Endothelial cell of umbilical vein (primary cell): Measurements from ENCODE around the gene LRRTM4. TPM values are rescaled to one million over a fixed set of nuclear protein-coding genes. Genes with fewer than 3 reads are reported as not detected.

ENCODE experiments used
- BruUV-seq: library from RNA; stranded (reverse); fragments of 400-500 nt; replicated peaks from 2 replicates; lab custom pipeline; 2021; lab: Mats Ljungman, UMichigan
- CTCF ChIA-PET: fragments of 300-600, 350-600 bp; sonication (Branson Sonifier 250); formaldehyde crosslinking; loops from one replicate; lab custom pipeline; 2021; ENCODE audit warnings: antibody characterized with exemption, inconsistent platforms; lab: Charles Lee
- POLR2A ChIA-PET: fragments of 300-600, 350-600 bp; sonication (Branson Sonifier 250); formaldehyde crosslinking; loops from one replicate; lab custom pipeline; 2021; ENCODE audit warnings: antibody characterized with exemption, inconsistent platforms; lab: Charles Lee
- DNase-seq: peaks from one replicate; pipeline ENCODE4 v3.0.0-alpha.2; 2011; ENCODE audit warnings: low read depth, low spot score
- FAIRE-seq: peaks from 2 replicates; lab custom pipeline; 2011; peaks lifted over from hg19 to GRCh38; lab: Jason Lieb, UNC
- H2AFZ ChIP-seq: 2 replicates; pipeline ENCODE4 v1.6.0; 2012; ENCODE audit warnings: low read depth, low read length, control low read depth, inconsistent platforms
- H3K27ac ChIP-seq: 2 replicates; pipeline ENCODE4 v1.5.1; 2011; ENCODE audit warnings: low read depth, mild to moderate bottlenecking, control low read depth, low read length, moderate library complexity; ENCODE audit not compliant: insufficient read depth
- H3K27me3 ChIP-seq, 2 experiments: 2 replicates each; pipeline versions ENCODE4 v1.6.0 to v1.6.1; 2011; ENCODE audit warnings: low read length in 2 of 2, mixed read lengths in 1 of 2; ENCODE audit not compliant: control insufficient read depth in 2 of 2, insufficient read depth in 2 of 2
- H3K36me3 ChIP-seq, 2 experiments: 2 replicates in 1 of 2; 3 replicates in 1 of 2; pipeline ENCODE4 v1.5.1; 2011; ENCODE audit warnings: low read length in 2 of 2, mild to moderate bottlenecking in 1 of 2, moderate library complexity in 1 of 2; ENCODE audit not compliant: control insufficient read depth in 2 of 2, insufficient read depth in 2 of 2; ENCODE audit errors: extremely low read depth in 1 of 2
- H3K4me1 ChIP-seq: 3 replicates; pipeline ENCODE4 v1.5.1; 2011; ENCODE audit warnings: mild to moderate bottlenecking, low read length; ENCODE audit not compliant: control insufficient read depth, insufficient read depth; ENCODE audit errors: extremely low read depth
- H3K4me2 ChIP-seq: 2 replicates; pipeline ENCODE4 v1.6.1; 2011; ENCODE audit warnings: low read length, control low read depth, mixed read lengths; ENCODE audit not compliant: insufficient read depth
- H3K4me3 ChIP-seq, 3 experiments: fragments of 200-600 bp in 1 of 3; sonication (generic), shearing (Covaris generic) in 1 of 3; replicated peaks in 1 of 3; 2 replicates each; pipeline ENCODE4 v1.5.1; 2011 to 2016; ENCODE audit warnings: control low read depth in 3 of 3, low read length in 3 of 3, mild to moderate bottlenecking in 2 of 3, inconsistent platforms in 1 of 3, low read depth in 1 of 3, moderate library complexity in 1 of 3; ENCODE audit not compliant: insufficient read depth in 1 of 3
- H3K79me2 ChIP-seq: 2 replicates; pipeline ENCODE4 v1.6.0; 2012; ENCODE audit warnings: low read length, inconsistent platforms; ENCODE audit not compliant: control insufficient read depth, insufficient read depth
- H3K9ac ChIP-seq: replicated peaks from 2 replicates; pipeline ENCODE3; 2011; ENCODE audit warnings: low read length, control low read depth; ENCODE audit not compliant: insufficient read depth; ENCODE audit errors: extremely low read depth
- H3K9me1 ChIP-seq: replicated peaks from 3 replicates; pipeline ENCODE4 v1.6.0; 2011; ENCODE audit warnings: mild to moderate bottlenecking, low read length; ENCODE audit not compliant: control insufficient read depth, insufficient read depth; ENCODE audit errors: extremely low read depth
- H3K9me3 ChIP-seq: replicated peaks from 2 replicates; pipeline ENCODE4 v1.5.1; 2012; ENCODE audit warnings: low read length, inconsistent platforms; ENCODE audit not compliant: control insufficient read depth, insufficient read depth
- H4K20me1 ChIP-seq: replicated peaks from 2 replicates; pipeline ENCODE3; 2011; ENCODE audit warnings: mild to moderate bottlenecking, low read length; ENCODE audit not compliant: control insufficient read depth, insufficient read depth; ENCODE audit errors: extremely low read depth
- EZH2 ChIP-seq: IDR thresholded peaks from 2 replicates; pipeline ENCODE4 v1.6.1; 2012; ENCODE audit warnings: borderline replicate concordance, low read depth, mild to moderate bottlenecking, moderate library complexity, low read length, inconsistent platforms; ENCODE audit not compliant: severe bottlenecking
- FOS ChIP-seq: IDR thresholded peaks from 2 replicates; pipeline ENCODE4 v1.6.1; 2011; ENCODE audit warnings: mild to moderate bottlenecking, low read length, moderate library complexity, borderline replicate concordance; ENCODE audit not compliant: insufficient read depth
- GATA2 ChIP-seq: IDR thresholded peaks from 2 replicates; pipeline ENCODE4 v1.7.0; 2011; ENCODE audit warnings: low read depth, mild to moderate bottlenecking, moderate library complexity, mixed read lengths, low read length; ENCODE audit not compliant: insufficient read length, insufficient read depth
- JUN ChIP-seq: IDR thresholded peaks from 2 replicates; pipeline ENCODE4 v1.6.1; 2011; ENCODE audit warnings: borderline replicate concordance, low read depth; ENCODE audit not compliant: insufficient read length, insufficient read depth
- MYC ChIP-seq: IDR thresholded peaks from one replicate; pipeline ENCODE4 v1.6.1; 2011; ENCODE audit warnings: mild to moderate bottlenecking, low read depth, low read length
- POLR2A ChIP-seq: IDR thresholded peaks from 2 replicates; pipeline ENCODE4 v1.6.1; 2012; ENCODE audit warnings: low read depth, mild to moderate bottlenecking, control low read depth, low read length
- POLR2AphosphoS5 ChIP-seq: IDR thresholded peaks from 2 replicates; pipeline ENCODE4 v1.6.1; 2012; ENCODE audit warnings: low read depth, mild to moderate bottlenecking, control low read depth, low read length, moderate library complexity; ENCODE audit not compliant: insufficient read depth
- dilution Hi-C: fragments of 300-500 bp; cut with MboI; formaldehyde crosslinking; loops from one replicate; pipeline ENCODE4 v1.15.0; 2019; ENCODE audit warnings: low sequenced_read_pairs; ENCODE audit not compliant: extremely low pct_ligation_motif_present
- intact Hi-C: fragments of 100-400 bp; cut with micrococcal nuclease; formaldehyde crosslinking; loops from one replicate; pipeline ENCODE4 v1.10.0; 2022
- polyA plus RNA-seq, 4 experiments: library from polyadenylated mRNA; depleted of rRNA in 3 of 4; stranded (reverse) in 3 of 4; unstranded in 1 of 4; fragments of >200 nt; gene quantifications; 2 replicates each; pipeline versions ENCODE4 v1.2.1 to v1.2.3, GENCODE V29; 2011 to 2012; ENCODE audit warnings: missing spikeins in 1 of 4
- total RNA-seq: library from RNA; stranded (reverse); gene quantifications from 2 replicates; pipeline ENCODE4 v1.2.3, GENCODE V29; 2021
- TF ChIP-seq, protein P1 (sequence below): IDR thresholded peaks from 2 replicates; pipeline ENCODE4 v1.6.1; 2011; ENCODE audit not compliant: insufficient read depth, insufficient read length
- TF ChIP-seq, protein P2 (sequence below), 2 donors: IDR thresholded peaks; 1 replicate in 1 of 2; 2 replicates in 1 of 2; pipeline ENCODE4 v1.5.1; 2011; ENCODE audit warnings: low read length in 2 of 2, mild to moderate bottlenecking in 2 of 2, moderate library complexity in 2 of 2, control low read depth in 1 of 2, inconsistent platforms in 1 of 2, low read depth in 1 of 2; ENCODE audit not compliant: insufficient read depth in 1 of 2; ENCODE audit errors: extremely low read depth in 1 of 2

Gene LRRTM4
- total and polyA plus RNA-seq, 2 donors (not counting 3 experiments of a cell fraction or from before 2014, with no cell fraction given), result not detected

DNA sequence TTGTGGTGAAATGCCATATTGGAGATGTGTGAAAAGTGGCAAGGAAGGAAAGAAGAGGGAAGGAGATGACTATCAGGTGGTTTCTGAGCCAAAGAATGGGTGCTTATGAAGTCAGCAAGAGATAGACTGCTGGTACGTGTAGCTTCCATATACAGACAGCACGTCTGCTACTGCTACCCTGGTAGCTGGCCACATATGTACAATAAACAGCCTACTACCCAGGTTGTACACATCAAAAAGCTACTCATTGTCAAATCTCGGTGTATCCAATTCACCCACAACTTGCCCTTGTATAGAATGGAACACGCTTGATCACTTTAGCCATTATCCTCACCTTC, 761.8 kb downstream of the LRRTM4 start:
- CTCF ChIA-PET, result no interaction called here
- no peak overlapping the region for H3K4me3 ChIP-seq
- no peaks in the 10 kb centered on the region for H3K9me3 ChIP-seq
- H3K79me2 ChIP-seq, result no peaks in the 10 kb centered on the region
- no peaks in the 10 kb centered on the region for H3K9me1 ChIP-seq
- H3K36me3 ChIP-seq, result no peaks in the 10 kb centered on the region
- FAIRE-seq, result no peak
- H3K4me2 ChIP-seq, result no peak overlapping the region
- BruUV-seq, result no TSS peak
- POLR2A ChIA-PET, result no interaction called here
- H4K20me1 ChIP-seq, result no peaks in the 10 kb centered on the region
- TF ChIP-seq, protein P1, sequence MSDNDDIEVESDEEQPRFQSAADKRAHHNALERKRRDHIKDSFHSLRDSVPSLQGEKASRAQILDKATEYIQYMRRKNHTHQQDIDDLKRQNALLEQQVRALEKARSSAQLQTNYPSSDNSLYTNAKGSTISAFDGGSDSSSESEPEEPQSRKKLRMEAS, result no peak
- TF ChIP-seq FOS (no peak), JUN (no peak), GATA2 (no peak)
- intact Hi-C loops, result no loop called here
- no peak overlapping the region for H3K9ac ChIP-seq
- DNase-seq, result no peak
- H2AFZ ChIP-seq, result no peak overlapping the region
- H3K27me3 ChIP-seq, result no peaks in the 10 kb centered on the region
- no peak overlapping the region for H3K27ac ChIP-seq
- dilution Hi-C loops, result no loop called here
- no peaks in the 10 kb centered on the region for H3K4me1 ChIP-seq

DNA sequence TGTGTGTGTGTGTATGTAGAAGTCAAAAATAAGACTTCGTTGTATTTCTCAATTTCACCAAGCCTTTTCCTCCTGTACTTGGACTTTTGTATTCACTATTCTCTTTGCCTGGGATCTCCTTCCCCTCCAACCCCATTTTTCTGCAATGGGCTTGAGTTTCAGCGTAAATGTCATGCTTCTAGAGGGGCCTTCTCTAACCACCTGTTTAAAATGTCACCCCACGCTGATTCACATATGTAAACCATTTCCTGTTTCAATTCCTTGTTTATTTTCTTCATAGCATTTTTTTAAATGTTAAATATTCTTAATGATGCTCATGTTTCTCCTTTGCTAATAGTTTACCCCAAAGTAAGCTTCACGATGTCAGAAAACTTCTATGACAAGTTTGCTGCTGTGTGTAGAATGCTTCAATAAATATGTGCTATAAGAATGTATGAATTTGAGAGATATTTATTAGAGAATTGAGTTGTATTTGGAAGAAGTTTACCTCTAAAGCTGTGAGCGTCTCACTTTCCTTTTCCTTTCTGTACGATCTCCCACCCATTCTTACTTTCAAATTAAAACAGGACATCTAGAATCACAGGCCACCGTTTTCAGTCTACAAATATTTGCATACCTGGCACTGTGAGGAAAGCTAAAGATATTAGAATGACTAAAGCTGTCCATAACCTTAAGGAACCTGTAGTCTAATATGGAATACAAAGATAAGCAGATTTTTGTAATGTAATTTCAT, 762.4 kb downstream of the LRRTM4 start:
- FAIRE-seq, result no peak
- CTCF ChIA-PET, result no interaction called here
- POLR2A ChIA-PET, result no interaction called here
- no peaks in the 10 kb centered on the region for H3K9me3 ChIP-seq
- no peak overlapping the region for H2AFZ ChIP-seq
- no peak overlapping the region for H3K9ac ChIP-seq
- no peaks in the 10 kb centered on the region for H3K4me1 ChIP-seq
- H4K20me1 ChIP-seq, result no peaks in the 10 kb centered on the region
- H3K4me2 ChIP-seq, result no peak overlapping the region
- H3K27me3 ChIP-seq, result no peaks in the 10 kb centered on the region
- H3K27ac ChIP-seq, result no peak overlapping the region
- H3K36me3 ChIP-seq, result no peaks in the 10 kb centered on the region
- no TSS peak for BruUV-seq
- dilution Hi-C loops (no loop called here), intact Hi-C loops (no loop called here)
- H3K9me1 ChIP-seq, result no peaks in the 10 kb centered on the region
- DNase-seq, result no peak
- H3K4me3 ChIP-seq, result no peak overlapping the region
- no peaks in the 10 kb centered on the region for H3K79me2 ChIP-seq
- TF ChIP-seq JUN (no peak), EZH2 (no peak), MYC (no peak), POLR2A (no peak), GATA2 (no peak), POLR2AphosphoS5 (no peak), FOS (no peak)
- TF ChIP-seq, protein P2, sequence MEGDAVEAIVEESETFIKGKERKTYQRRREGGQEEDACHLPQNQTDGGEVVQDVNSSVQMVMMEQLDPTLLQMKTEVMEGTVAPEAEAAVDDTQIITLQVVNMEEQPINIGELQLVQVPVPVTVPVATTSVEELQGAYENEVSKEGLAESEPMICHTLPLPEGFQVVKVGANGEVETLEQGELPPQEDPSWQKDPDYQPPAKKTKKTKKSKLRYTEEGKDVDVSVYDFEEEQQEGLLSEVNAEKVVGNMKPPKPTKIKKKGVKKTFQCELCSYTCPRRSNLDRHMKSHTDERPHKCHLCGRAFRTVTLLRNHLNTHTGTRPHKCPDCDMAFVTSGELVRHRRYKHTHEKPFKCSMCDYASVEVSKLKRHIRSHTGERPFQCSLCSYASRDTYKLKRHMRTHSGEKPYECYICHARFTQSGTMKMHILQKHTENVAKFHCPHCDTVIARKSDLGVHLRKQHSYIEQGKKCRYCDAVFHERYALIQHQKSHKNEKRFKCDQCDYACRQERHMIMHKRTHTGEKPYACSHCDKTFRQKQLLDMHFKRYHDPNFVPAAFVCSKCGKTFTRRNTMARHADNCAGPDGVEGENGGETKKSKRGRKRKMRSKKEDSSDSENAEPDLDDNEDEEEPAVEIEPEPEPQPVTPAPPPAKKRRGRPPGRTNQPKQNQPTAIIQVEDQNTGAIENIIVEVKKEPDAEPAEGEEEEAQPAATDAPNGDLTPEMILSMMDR (IDR thresholded peaks at IDR 0.05; ENCODE audit: extremely low read depth in 1 of 2, insufficient read depth in 1 of 2, low read depth in 1 of 2, low read length in 2 of 2), result no peak
- TF ChIP-seq, protein P1, result no peak
